OCI-LY3 (cell line): Measurements from ENCODE around the gene DNMT3A.

Experiments
- EZH2phosphoT487 ChIP-seq: fragments of 200-600 bp; shearing (Covaris generic); IDR thresholded peaks from 2 replicates; pipeline ENCODE4 v1.6.1; 2018; ENCODE audit warnings: antibody characterized with exemption, mixed run types, low read depth
- TF ChIP-seq, protein P1 (sequence below): fragments of 200-600, 300-600 bp; sonication (generic); IDR thresholded peaks from 2 replicates; pipeline ENCODE4 v1.5.1; 2014; ENCODE audit warnings: antibody characterized with exemption, low read length, low read depth

DNA sequence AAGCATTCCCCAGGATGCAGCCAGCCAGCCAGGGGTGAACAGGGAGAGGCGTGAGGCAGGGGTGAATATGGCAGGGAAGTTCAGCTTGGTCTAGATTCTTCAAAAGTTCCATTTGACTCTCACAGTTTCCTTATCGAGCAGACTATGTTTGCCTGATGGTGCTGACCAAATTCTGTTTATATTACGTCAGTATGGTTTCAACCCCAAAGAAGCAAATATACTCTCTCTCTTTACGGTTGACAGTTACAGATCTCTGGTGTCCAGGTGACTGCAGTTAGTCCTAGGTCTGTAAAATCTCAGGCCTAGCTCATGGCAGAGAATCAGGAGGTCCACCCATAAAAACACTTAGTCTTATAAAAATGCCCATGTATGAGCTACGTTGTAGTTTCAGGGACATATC is 38.3 kb upstream of the DNMT3A start:
- TF ChIP-seq, protein P1, sequence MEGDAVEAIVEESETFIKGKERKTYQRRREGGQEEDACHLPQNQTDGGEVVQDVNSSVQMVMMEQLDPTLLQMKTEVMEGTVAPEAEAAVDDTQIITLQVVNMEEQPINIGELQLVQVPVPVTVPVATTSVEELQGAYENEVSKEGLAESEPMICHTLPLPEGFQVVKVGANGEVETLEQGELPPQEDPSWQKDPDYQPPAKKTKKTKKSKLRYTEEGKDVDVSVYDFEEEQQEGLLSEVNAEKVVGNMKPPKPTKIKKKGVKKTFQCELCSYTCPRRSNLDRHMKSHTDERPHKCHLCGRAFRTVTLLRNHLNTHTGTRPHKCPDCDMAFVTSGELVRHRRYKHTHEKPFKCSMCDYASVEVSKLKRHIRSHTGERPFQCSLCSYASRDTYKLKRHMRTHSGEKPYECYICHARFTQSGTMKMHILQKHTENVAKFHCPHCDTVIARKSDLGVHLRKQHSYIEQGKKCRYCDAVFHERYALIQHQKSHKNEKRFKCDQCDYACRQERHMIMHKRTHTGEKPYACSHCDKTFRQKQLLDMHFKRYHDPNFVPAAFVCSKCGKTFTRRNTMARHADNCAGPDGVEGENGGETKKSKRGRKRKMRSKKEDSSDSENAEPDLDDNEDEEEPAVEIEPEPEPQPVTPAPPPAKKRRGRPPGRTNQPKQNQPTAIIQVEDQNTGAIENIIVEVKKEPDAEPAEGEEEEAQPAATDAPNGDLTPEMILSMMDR, result no peak
- TF ChIP-seq EZH2phosphoT487, result no peak
